Left lobe of liver (tissue), 2 donors: ENCODE measurements around the gene PPP2R3C. TPM values are rescaled to one million over a fixed set of nuclear protein-coding genes. Genes with fewer than 3 reads are reported as not detected.
"Not testable (repeated sequence)": the region's sequence is repeated elsewhere in the genome, so short reads cannot be mapped to it uniquely, and the experiment has no call there.

ENCODE experiments used
- ATAC-seq: fragments of 200-7000 bp; cut with Tn5 transposase; one replicate; pipeline ENCODE4 v1.9.1; 2020; ENCODE audit warnings: mild to moderate bottlenecking, moderate library complexity
- DNase-seq: peaks from one replicate; pipeline ENCODE4 v3.0.0-alpha.2; 2020; ENCODE audit warnings: low spot score
- total RNA-seq: library from RNA; stranded (reverse); gene quantifications from one replicate; pipeline ENCODE4 v1.2.1, GENCODE V29; 2021
- donor health status: DM: no; HTN: no; CAD: no; lungs with moderate emphysema.
- donor health status: DM: no; HTN: yes; CAD: no.

The PPP2R3C gene
- total RNA-seq = 6.1 TPM

DNA sequence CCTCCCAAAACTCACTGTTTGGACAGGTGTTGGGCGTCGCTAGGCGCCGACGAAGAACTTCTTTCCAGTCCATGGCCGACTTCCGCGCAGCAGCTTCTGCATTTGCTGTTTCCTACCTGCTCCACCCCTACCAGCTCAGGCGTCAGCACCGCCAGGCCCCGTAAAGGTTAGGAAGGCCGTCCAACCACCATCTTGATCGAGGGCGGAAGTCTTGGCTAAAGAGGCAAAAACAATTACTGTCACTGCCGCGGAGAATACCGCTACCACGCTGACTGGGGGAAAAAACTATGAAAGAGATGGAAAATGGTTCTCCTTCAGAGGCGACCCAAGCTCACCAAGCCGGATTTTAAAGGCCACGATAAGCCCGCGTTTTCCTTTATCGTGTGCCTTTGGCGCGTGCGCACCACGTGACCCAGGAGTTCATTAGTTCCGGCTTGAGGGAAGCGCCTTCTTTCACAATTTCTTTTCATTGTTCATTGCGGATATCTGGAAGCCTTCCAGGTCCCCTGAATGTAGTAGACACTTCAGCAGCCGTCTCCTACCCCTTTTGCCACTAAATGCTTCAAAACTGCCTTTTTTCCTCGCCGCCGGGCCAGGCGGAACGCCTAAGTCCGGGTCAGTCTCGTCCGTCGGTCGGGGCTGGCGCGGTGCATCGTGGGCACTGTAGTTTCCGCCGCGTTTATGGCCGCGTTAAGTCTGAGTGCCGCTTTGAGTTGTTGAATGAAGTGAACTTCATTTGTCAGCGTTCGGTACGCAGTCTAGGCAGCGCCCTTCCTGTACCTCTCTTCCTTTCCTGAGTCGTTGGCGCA lies at the start of gene PPP2R3C, which contains the start of gene PRORP:
Gene PPP2R3C (minus strand): TSS at position 104 of the 809 bp plus-strand sequence. CDS start 31 bp downstream, at position 73.
Gene PRORP (plus strand): TSS at position 666 of the 809 bp plus-strand sequence. CDS start 694 bp downstream, outside the sequence.
- ATAC-seq (peak; percentile 84), DNase-seq (peak; percentile 97)

DNA sequence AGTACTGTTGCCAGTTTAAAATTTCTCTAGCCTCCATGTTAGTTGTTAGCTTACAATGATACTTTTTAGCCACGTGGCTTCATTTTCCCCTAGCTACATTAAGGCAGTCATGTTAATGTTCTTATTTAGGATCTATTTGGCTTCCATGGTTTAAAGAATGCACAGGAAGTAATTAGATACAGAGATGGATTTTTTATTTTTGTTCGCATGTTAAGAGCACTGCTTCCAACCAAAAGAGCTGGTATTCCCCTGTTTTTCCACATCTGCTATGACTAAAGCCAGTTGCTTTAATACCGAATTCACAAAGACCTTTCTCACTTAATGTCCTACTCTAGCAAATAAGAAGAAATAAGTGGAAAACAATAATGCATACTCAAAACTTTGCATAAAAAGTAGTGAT lies 45.7 kb upstream of the PPP2R3C start:
- no peak for DNase-seq
- ATAC-seq = no peak

DNA sequence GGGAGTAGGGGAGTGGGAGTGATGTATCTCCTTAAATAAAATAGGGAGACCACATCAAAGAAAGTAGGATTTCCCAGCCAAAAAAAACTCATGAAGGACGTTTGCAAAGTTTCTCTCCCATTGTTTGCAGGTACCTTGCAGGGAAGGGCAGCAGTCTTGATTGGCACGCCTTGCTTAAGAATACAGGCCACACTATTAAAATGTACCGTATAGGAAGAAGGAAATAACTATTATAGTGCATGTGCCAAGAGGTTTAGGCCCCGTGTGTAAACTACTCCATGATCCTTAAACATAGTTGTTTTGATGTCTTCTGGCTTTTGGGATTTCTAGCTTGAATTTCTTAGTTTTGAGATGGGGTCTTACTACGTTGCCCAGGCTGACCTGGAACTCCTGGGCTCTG lies 43.1 kb upstream of the PPP2R3C start:
- DNase-seq = no peak
- no peak for ATAC-seq

DNA sequence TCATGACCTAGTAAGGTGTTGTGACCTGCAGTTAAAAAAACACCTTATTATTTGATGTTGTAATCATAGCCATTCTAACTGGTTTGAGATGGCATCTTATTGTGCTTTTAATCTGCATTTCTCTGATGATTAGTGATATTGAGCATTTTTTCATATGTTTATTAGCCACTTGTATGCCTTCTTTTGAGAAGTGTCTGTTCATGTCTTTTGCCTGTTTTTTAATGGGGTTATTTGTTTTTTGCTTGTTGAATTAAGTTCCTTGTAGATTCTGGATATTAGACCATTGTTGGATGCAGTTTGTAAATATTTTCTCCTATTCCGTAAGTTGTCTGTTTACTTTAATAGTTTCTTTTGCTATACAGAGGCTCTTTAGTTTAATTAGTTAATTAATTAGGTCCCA lies 41.6 kb upstream of the PPP2R3C start:
- ATAC-seq (no peak), DNase-seq (no peak)

- DNase-seq = no peak
- no peak for ATAC-seq
These were observed 39.4 kb upstream of the PPP2R3C start for GRCh38 chr14:35161231-35161630.

GRCh38 chr14:35159742-35160409 lies 38.1 kb upstream of the PPP2R3C start:
- DNase-seq (no peak), ATAC-seq (peak; percentile 45)

GRCh38 chr14:35158951-35159653 lies 37.3 kb upstream of the PPP2R3C start:
- DNase-seq (no peak), ATAC-seq (no peak)

- DNase-seq (no peak), ATAC-seq (no peak)
These were observed 36.7 kb upstream of the PPP2R3C start for GRCh38 chr14:35158491-35158890.

GRCh38 chr14:35155962-35156361 lies 34.2 kb upstream of the PPP2R3C start:
- DNase-seq (no peak), ATAC-seq (no peak)

DNA sequence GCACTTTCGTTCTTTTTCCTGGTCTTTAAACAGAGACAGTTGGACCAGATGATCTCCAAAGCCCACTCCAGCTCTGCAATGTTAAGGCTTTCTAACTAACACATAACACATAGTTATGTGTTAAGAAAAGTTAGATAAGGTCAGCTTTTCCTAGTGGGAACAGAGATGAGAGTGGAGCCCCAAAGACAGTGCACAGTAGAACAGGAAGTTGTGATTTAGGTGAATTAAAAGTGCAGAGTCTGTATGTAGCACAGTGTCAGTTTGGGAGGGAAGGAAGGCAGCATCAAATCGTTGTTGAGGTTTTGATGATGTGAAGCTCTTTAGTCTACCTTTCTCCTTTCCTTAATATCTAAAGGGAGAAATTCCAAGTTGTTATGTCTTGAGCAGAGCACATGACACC lies 32.2 kb upstream of the PPP2R3C start:
- ATAC-seq (no peak), DNase-seq (no peak)

DNA sequence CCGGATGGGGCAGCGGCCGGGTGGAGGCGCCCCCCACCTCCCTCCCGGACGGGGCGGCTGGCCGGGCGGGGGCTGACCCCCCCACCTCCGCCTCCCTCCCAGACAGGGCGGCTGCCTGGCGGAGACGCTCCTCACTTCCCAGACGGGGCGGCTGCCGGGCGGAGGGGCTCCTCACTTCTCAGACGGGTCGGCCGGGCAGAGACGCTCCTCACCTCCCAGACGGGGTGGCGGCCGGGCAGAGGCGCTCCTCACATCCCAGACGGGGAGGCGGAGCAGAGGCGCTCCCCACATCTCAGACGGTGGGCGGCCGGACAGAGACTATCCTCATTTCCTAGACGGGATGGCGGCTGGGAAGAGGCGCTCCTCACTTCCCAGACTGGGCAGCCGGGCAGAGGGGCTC lies 30.7 kb upstream of the PPP2R3C start:
- ATAC-seq, DNase-seq: not testable (repeated sequence)

DNA sequence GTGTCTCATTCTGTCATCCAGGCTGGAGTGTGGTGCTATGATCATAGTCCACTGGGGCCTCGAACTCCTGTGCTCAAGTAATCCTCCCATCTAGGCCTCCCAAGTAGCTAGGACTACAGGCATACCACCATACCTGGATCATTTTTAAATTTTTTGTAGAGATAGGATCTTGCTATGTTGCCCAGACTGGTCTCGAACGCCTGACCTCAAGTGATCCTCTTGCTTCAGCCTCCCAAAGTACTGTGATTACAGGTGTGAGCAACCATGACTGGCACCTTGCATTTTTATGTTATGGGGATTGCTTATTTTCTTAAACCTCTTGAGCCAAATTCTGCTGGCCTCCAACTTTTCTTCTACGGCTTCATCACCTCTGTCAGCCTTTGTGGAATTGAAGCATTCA lies 27.4 kb upstream of the PPP2R3C start:
- DNase-seq (no peak), ATAC-seq (no peak)

DNA sequence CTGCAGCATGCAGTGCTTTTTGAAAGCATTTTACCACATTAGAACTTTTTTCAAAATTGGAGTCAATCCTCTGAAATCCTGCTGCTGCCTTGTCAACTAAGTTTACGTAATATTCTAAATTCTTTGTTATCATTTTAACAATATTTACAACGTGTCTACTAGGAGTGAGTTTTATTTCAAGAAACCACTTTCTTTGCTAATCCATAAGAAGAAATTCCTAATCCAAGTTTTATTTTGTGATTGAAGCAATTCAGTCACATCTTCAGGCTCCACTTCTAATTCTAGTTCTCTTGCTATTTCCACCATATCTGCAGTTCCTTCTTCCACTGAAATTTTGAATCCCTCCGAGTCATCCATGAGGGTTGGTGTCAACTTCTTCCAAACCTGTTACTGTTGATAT lies 25.9 kb upstream of the PPP2R3C start:
- ATAC-seq (no peak), DNase-seq (no peak)

- DNase-seq (no peak), ATAC-seq (no peak)
These were observed 25.4 kb upstream of the PPP2R3C start for GRCh38 chr14:35147186-35147585.

DNA sequence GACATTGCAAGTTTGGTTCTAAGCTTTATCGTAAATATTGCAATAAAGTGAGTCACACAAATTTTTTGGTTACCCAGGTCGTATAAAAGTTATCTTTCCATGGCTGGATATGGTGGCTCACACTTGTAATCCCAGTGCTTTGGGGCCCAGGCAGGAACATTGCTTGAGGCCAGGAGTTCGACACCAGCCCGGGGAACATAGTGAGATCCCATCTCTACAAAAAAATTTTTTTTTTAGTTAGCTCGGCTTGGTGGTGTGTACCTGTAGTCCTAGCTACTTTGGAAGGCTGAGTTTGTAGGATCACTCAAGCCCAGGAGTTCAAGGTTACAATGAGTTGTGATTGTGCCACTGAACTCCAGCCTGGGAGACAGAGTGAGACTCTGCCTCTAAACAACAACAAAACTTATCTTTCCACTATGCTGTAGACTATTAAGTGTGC lies 24.9 kb upstream of the PPP2R3C start:
- DNase-seq (no peak), ATAC-seq (peak; percentile 62)

DNA sequence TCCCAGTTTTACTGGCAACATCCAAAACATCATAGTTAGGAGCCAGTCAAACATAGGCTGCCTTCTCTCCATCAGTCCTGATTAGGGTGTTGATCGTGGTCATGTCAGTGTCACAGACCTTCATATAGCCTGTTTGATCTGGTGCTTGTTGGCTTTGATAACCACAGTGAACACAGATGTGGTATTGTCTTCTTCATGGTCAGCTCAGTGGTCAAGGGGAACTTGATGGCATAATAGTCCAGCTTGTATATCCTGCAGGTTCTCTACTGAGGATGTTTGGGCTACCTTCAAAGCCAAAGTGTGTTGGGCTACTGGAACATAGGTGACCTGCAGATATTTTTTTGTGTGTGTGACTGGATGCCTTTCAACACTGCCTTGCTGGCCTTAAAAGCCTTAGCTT lies 22.2 kb upstream of the PPP2R3C start:
- DNase-seq (no peak), ATAC-seq (no peak)

- DNase-seq = no peak
These were observed 19.2 kb upstream of the PPP2R3C start for GRCh38 chr14:35140718-35141581.

GRCh38 chr14:35138585-35138984 lies 16.8 kb upstream of the PPP2R3C start:
- no peak for DNase-seq
- peak; percentile 77 for ATAC-seq

More at GRCh38 chr14:35140718-35141581, 19.2 kb upstream of the PPP2R3C start:
- ATAC-seq = peak; percentile 69

DNA sequence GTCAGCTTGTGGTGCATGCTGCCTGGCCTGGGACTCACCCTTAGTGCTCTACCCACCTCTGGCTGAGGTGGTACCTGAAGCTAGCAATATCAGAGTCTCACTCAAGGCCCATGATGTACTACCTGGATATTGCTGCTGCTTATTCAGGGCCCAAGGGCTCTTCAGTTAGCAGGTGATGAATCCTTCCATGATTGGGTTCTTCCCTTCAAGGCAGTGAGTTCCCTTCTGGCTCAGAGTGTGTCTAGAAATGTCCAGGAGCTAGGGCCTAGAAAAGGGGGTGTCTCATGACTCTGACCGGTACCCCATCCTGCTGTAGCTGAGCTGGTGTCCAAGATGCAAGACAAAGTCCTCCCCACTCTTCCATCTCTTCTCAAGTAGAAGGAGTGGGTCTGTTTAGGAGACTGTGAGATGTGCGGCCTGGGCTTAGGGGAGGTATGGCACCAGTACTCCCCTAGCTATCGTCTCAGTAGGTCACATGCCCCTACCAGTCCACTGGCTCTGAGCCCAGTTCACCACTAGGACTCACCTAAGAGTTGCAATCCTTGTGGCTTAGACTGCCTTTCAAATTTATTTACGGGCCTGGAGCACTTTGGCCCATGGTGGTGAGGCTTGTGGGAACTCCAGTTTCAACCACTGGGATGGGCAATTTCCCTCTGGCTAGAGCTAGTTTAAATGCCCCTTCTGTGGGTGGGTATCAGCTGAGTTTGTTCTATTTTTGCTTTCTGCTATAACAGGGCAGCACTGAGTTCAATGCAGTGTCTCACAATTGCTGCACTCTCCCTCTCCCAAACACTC lies 12.7 kb upstream of the PPP2R3C start:
- ATAC-seq (peak; percentile 41), DNase-seq (no peak)
